ENCODE data around the gene MAN1C1.

DNA sequence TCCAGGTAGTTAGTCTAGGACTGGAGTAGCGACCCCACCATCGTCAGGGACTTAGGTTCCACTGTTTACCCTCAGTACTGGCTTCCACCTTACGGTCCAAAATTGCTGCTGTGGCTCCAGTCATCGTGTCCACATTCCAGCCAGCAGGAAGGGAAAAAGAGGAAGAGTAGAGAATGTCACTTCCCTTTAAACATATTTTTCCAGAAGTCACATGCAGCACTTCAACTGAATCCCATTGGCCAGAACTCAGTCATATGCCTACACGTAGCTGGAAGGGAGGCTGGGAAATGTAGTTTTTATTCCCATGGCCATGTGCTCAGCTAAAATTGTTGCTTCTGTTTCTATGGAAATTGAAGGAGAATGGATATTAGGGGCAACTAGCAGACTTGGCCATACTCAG is 99.3 kb downstream of the MAN1C1 start:
- TF ChIP-seq ZNF274 (IDR thresholded peaks at IDR 0.05; ENCODE audit: low read depth, low read length) (no peak), SUZ12 (IDR thresholded peaks at IDR 0.05; ENCODE audit: extremely low read depth, insufficient read depth, insufficient read length) (no peak)

Measured in NT2/D1 (cell line).